GM12878 (cell line): ENCODE results near the gene UBXN7.

Experiments
- ATF2 ChIP-seq: IDR thresholded peaks from 2 replicates; pipeline ENCODE4 v1.6.1; 2012; ENCODE audit warnings: low read length, inconsistent platforms
- CREM ChIP-seq: IDR thresholded peaks from 2 replicates; pipeline ENCODE4 v1.6.1; 2014; ENCODE audit warnings: antibody characterized with exemption, low read depth
- CTCF ChIP-seq, 3 experiments: IDR thresholded peaks in 2 of 3; conservative IDR thresholded peaks in 1 of 3; 2 replicates each; pipeline ENCODE4 v1.5.1; 2011; ENCODE audit warnings: low read depth in 3 of 3, low read length in 3 of 3, mild to moderate bottlenecking in 3 of 3, control low read depth in 2 of 3, moderate library complexity in 2 of 3, inconsistent platforms in 1 of 3, mixed read lengths in 1 of 3; ENCODE audit not compliant: control insufficient read depth in 2 of 3, insufficient read depth in 1 of 3; ENCODE audit errors: extremely low read depth in 1 of 3
- DPF2 ChIP-seq: fragments of 450-650 bp; IDR thresholded peaks from 2 replicates; pipeline ENCODE4 v1.6.1; 2017; ENCODE audit warnings: mild to moderate bottlenecking
- EZH2 ChIP-seq: IDR thresholded peaks from 2 replicates; pipeline ENCODE4 v1.6.1; 2012; ENCODE audit warnings: low read depth, mild to moderate bottlenecking, control low read depth, inconsistent platforms, low read length, borderline replicate concordance; ENCODE audit not compliant: control insufficient read depth
- IKZF1 ChIP-seq: fragments of 450-650 bp; conservative IDR thresholded peaks from 2 replicates; pipeline ENCODE4 v1.6.1; 2017; ENCODE audit warnings: antibody characterized with exemption, mild to moderate bottlenecking
- JUND ChIP-seq: IDR thresholded peaks from 2 replicates; pipeline ENCODE4 v1.6.1; 2012; ENCODE audit warnings: low read depth, mild to moderate bottlenecking, low read length, improper control_type of control experiment, moderate library complexity
- NFYA ChIP-seq: IDR thresholded peaks from 2 replicates; pipeline ENCODE4 v1.6.1; 2011; ENCODE audit warnings: low read depth, mild to moderate bottlenecking, low read length, improper control_type of control experiment, borderline replicate concordance
- RAD21 ChIP-seq: IDR thresholded peaks from 2 replicates; pipeline ENCODE4 v1.6.1; 2011; ENCODE audit warnings: mild to moderate bottlenecking, low read depth, low read length, moderate library complexity; ENCODE audit not compliant: insufficient read depth
- ZBED1 ChIP-seq: IDR thresholded peaks from 2 replicates; pipeline ENCODE4 v1.6.1; 2016; ENCODE audit warnings: borderline replicate concordance

- TF ChIP-seq EZH2 (no peak), DPF2 (no peak), JUND (no peak), ATF2 (no peak), CTCF (IDR thresholded peaks at IDR 0.05 in 2 of 3, conservative IDR thresholded peaks at IDR 0.05 in 1 of 3; ENCODE audit: control insufficient read depth in 2 of 3, extremely low read depth in 1 of 3, insufficient read depth in 1 of 3, low read depth in 3 of 3, low read length in 3 of 3) (no peak), IKZF1 (no peak), CREM (no peak), NFYA (no peak), RAD21 (no peak), ZBED1 (no peak)
These were observed 91.8 kb downstream of the UBXN7 start for GRCh38 chr3:196340466-196340865.
